GM12892 (cell line): ENCODE measurements around the gene CD109.
A peak's percentile ranks its signal among the peaks of the same experiment; 100 is the strongest.
"Not testable (repeated sequence)": the region's sequence is repeated elsewhere in the genome, so short reads cannot be mapped to it uniquely, and the experiment has no call there.

Source experiments
- DNase-seq: peaks from one replicate; pipeline ENCODE4 v3.0.0; 2011; ENCODE audit not compliant: insufficient read length
- FAIRE-seq: peaks from 2 replicates; lab custom pipeline; 2011; peaks lifted over from hg19 to GRCh38; lab: Jason Lieb, UNC
- POLR2A ChIP-seq: IDR thresholded peaks from 2 replicates; pipeline ENCODE4 v1.6.1; 2011; ENCODE audit warnings: low read depth, low read length, control low read depth
- POLR2AphosphoS5 ChIP-seq: IDR thresholded peaks from 2 replicates; pipeline ENCODE4 v1.6.1; 2011; ENCODE audit warnings: low read depth, low read length, control low read depth
- TAF1 ChIP-seq: IDR thresholded peaks from 2 replicates; pipeline ENCODE4 v1.6.1; 2011; ENCODE audit warnings: low read depth, mild to moderate bottlenecking, control low read depth, low read length, borderline replicate concordance

The CD109 gene

GRCh38 chr6:73666393-73666792, 29.6 kb upstream of the CD109 start:
- no peak for FAIRE-seq
- no peak for DNase-seq
- TF ChIP-seq POLR2A (no peak), POLR2AphosphoS5 (no peak)

- FAIRE-seq, result peak; percentile 58
- DNase-seq, result no peak
- no peak for TF ChIP-seq TAF1
- no peak for TF ChIP-seq POLR2AphosphoS5
- no peak for TF ChIP-seq POLR2A
Observed at GRCh38 chr6:73667798-73668197, 28.2 kb upstream of the CD109 start.

DNA sequence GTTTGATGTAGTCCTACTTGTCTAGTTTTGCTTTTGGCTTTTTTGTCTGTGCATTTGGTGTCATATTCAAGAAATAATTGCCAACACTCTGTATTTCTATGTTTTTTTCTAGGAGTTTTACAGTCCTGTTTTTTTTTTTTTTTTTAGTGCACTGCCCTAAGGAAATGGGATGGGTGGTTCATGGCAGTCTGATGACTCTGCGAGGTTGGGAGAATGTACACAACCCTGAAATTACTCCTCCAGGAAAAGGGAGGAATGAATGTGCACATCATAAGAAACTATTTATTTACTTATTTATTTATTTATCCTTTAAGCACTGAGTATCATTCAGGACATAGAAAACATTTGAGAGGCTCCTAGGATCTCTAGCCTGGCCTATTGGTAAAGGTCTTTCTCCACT, 27.0 kb upstream of the CD109 start:
- DNase-seq, result no peak
- TF ChIP-seq TAF1 (no peak), POLR2A (no peak), POLR2AphosphoS5 (no peak)
- FAIRE-seq, result no peak

DNA sequence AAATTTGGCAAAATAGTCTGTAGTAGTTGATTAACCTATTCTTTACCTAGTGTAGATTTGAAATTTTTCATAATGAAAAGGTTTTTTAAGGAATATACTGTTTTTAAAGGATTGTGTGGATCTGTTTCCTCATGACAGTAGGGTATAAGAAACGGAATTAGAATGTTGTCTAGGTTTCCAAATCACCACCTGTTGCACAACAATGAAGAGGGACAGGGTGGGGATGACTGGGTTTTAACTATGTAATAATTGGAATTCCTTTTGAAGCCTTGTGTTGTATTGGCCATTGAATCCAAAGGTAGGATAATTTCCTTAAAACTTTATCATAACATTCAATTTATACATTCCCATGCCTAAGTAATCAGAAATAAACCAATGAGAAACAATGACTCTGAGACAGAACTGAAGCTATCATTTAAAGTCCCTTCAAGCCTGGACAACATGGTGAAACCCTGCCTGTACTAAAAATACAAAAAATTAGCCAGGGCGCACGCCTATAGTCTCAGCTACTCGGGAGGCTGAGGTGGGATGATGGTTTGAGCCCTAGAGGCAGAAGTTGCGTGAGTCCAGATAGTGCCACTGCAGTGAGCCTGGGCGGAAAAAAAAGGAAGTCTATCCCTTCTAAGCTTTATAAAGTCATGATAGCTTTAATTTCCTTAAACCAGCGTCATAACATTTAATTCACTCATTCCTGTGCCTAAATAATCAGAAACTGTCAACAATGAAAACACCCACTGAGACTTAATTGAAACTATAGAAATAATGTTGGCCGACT, 23.9 kb upstream of the CD109 start:
- no peak for TF ChIP-seq POLR2A
- TF ChIP-seq POLR2AphosphoS5, result no peak
- no peak for TF ChIP-seq TAF1
- no peak for FAIRE-seq
- no peak for DNase-seq

- FAIRE-seq (peak; percentile 93), DNase-seq (no peak)
- TF ChIP-seq POLR2A, result no peak
- no peak for TF ChIP-seq TAF1
- TF ChIP-seq POLR2AphosphoS5, result no peak
Observed at GRCh38 chr6:73675466-73676098, 20.4 kb upstream of the CD109 start.

DNA sequence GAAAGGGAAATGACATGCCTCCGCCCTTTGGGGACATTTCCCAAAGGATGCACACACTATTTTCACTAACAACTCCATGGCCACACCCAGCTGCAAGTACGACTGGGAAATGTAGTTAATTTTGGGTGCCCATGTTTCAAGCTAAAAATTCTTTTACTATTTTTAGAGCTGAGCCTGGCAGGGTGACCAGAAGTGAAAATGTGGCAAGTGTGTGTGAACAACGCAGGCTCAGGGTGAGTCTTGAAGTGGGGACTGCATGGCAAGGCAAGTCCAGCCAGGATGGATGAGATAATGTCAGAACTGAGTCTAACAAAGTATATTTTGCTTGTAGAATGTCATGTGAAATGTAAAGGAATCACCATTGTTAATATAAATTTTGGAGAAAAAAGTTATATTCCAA, 17.0 kb upstream of the CD109 start:
- DNase-seq, result no peak
- FAIRE-seq, result no peak
- TF ChIP-seq POLR2AphosphoS5 (no peak), POLR2A (no peak), TAF1 (no peak)

GRCh38 chr6:73679846-73680245, 16.2 kb upstream of the CD109 start:
- not testable (repeated sequence) for DNase-seq, FAIRE-seq

- FAIRE-seq (no peak), DNase-seq (no peak)
- TF ChIP-seq TAF1 (no peak), POLR2A (no peak), POLR2AphosphoS5 (no peak)
Observed at GRCh38 chr6:73680289-73680918, 15.6 kb upstream of the CD109 start.

GRCh38 chr6:73683574-73683973, 12.4 kb upstream of the CD109 start:
- DNase-seq, FAIRE-seq: not testable (repeated sequence)

- TF ChIP-seq POLR2AphosphoS5, result no peak
- DNase-seq (no peak), FAIRE-seq (no peak)
Observed at GRCh38 chr6:73688351-73688750, 7.7 kb upstream of the CD109 start.

GRCh38 chr6:73690056-73690455, 5.9 kb upstream of the CD109 start:
- DNase-seq (no peak), FAIRE-seq (no peak)
- TF ChIP-seq TAF1 (no peak), POLR2A (no peak), POLR2AphosphoS5 (no peak)

DNA sequence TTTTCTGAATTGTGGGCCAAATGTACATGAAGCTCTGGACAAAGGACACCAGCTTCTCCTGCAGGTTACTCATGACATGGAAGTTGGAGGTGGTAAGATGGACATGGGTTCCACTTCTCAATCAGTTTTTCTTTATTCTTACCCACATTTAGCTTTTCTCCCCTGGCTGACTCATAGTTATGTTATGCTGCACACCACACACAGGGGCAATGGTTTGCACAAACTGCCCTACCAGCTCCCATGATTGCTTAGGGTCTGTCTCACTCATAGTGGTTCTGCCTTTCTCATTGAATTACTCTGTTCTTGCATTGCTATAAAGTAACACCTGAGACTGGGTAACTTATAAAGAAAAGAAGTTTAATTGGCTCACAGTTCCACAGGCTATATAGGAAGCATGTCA, 4.5 kb upstream of the CD109 start:
- FAIRE-seq, result no peak
- TF ChIP-seq TAF1, result no peak
- TF ChIP-seq POLR2A, result no peak
- TF ChIP-seq POLR2AphosphoS5, result no peak
- no peak for DNase-seq
